Thyroid gland (tissue), 4 donors: ENCODE data around the gene PDE4DIP.
"Not testable (repeated sequence)": the region's sequence is repeated elsewhere in the genome, so short reads cannot be mapped to it uniquely, and the experiment has no call there.

Source experiments
- CTCF ChIP-seq, 6 experiments: fragments of 200-600 bp in 3 of 6; fragments of 450-650 bp in 3 of 6; sonication (generic) in 3 of 6; IDR thresholded peaks; one replicate each; pipeline ENCODE4 v1.5.1; 2016 to 2019; ENCODE audit warnings: antibody characterized with exemption in 6 of 6, mild to moderate bottlenecking in 2 of 6, inconsistent platforms in 1 of 6, moderate library complexity in 1 of 6
- POLR2A ChIP-seq, 2 donors: fragments of 450-650 bp; IDR thresholded peaks; one replicate each; pipeline ENCODE4 v1.6.1; 2017; ENCODE audit warnings: antibody characterized with exemption in 2 of 2, mild to moderate bottlenecking in 2 of 2, moderate library complexity in 1 of 2

- not testable (repeated sequence) for TF ChIP-seq CTCF, POLR2A (IDR thresholded peaks at IDR 0.05)
Measured at GRCh38 chr1:148850840-148851239, 6.6 kb downstream of the PDE4DIP start.
